GM18511 (cell line): Measurements from ENCODE around the gene HLCS.

Experiments used
- ATAC-seq: cut with Tn5 transposase; IDR thresholded peaks from one replicate; pipeline ENCODE4 v1.9.1; 2021; ENCODE audit warnings: mild to moderate bottlenecking, moderate library complexity; ENCODE audit not compliant: unreplicated experiment

The HLCS gene

DNA sequence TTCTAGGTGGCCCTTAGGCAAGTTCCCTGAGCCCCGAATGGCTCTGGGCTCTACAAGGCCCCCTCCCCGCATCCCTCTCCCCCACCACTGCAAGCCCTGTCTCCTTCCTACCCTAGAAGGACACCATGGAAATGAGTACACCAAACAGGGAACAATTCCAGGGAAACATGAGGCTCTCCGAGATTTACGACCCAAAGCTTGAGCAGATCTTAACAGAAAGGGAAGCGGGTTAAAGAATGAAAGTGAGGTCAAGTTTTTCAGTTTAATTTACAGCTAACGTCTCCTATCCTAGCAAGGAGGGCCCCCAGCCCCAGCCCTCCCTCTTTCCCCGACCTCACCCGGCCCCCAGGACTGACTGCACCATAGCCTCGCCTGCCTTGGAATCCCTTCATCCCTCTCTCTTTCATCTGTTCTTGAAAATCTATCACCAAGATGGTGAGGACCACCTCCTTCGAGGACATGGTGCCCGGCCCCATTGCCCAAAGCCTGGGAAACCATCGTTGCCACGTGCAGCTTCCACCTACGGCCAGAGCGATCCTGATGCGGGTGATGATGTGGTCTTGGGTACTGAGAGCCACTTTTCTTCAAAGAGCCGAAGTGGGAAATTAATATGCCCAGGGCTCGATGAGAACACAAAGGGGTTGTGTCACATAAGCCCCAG lies 237.0 kb downstream of the HLCS start:
- no peak for ATAC-seq

DNA sequence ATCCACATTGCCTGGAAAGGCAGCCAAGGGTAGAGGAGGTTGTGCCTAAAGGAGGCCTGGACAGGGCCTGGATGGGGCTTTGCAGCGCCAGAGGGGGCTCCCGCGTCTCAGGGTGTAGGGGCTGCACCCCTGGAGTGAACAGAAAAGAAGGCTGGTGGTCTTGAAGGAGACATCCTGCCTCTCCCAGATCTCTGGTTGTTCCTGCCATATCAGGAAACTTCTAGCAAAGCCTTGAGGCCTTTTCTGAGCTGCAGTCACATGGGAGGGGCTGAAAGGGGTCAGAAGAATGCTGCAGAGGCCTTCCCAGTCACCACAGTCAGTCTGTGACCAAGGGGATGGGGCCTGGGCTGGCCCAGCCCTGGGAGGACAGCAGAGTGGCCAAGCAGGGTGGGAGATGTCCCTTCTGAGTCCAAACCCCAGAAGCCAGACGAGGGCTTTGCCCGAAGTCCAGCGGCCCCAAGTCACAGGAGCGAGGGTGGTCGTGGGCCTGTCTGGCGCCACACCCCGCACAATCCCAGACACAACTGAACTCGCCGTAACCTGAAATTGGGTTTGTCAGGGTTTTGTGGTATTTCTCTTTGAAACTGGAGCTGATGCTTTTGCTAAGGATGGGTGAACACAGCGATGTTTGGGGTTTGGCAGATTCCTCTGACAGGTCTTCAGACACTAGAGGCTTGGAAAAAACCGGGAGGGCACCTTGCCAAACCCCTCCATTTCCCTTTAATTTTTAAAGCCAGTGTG lies 237.9 kb downstream of the HLCS start:
- no peak for ATAC-seq

DNA sequence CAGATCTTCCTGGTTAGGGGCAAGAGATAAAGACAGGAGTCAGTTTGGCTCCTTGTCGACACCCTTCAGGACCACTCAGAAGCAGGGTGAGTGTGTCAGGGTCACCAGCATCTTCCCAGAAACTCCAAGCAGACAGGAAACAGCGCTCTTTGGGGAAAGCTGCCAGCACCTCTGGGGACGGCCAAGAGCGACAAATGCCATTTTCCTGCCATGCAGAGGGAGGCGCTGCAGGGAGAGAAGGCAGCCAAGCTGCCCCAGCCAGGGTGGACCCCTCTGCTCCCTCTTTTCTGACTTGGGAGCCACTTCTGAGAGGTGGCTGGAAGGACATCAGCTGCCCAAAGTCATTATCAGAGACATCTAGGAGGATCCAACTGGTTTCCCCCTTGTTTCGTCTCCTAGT lies 238.6 kb downstream of the HLCS start:
- no peak for ATAC-seq

DNA sequence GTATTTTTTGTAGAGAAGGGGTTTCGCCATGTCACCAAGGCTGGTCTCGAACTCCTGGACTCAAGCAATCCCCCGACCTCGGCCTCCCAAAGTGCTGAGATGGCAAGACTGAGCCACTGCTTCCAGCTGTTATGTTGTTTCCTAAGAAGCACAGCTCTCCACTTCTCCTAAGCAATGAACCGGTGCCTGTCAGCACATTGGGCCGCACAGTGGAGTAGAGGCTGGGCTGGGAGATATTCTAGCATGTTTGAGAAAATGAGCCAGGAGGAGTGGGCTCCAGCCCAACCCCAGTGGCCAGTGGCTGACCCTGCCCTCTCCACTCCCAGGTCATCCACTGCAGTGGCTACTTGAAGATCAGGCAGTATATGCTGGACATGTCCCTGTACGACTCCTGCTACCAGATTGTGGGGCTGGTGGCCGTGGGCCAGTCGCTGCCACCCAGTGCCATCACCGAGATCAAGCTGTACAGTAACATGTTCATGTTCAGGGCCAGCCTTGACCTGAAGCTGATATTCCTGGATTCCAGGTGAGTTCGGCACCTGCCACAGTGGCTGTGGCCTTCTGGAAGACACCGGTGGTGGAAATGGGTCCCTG lies 240.6 kb downstream of the HLCS start:
- no peak for ATAC-seq

DNA sequence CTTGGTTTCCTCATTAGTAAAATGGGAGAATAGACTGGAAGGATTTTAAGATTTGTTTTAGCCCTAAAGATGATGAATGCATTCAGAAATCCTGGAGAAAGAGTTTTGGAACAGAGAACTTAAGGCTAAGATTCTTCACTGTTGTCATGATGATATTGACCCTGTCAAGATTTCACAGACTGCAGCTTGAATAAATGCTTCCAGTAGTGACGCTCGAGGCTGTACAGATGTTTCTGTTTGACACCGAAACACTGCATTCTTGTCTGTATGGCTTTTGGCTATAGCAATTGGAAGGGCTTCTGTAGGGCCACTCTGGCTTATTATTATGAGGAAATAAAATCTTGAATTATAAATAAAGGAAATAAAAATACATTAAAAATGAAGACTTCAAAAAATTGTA lies 241.8 kb downstream of the HLCS start:
- no peak for ATAC-seq

DNA sequence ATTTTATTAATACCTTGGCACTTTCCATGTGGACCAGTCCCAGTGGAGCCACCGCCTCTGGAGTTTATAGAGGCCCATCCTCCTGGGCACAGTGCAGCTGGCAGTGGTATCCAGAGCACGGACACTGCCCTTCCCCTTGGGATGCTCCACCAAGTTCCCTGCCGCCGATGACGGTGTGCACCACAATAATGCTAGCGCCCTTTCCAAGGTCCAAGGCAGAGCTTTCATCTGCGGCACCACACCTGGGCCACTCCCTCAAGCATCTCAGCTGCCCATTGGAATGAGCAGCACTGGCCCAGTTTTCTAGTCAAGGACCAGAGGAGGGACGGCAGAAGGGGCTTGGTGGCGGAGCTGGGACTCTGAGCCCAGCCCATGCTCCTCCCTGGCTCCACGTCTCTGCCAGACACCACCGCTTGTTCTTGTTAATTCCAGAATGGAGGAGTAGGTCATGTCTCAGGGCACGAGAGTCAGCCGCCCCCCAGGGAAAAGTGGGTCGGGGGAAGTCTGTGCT lies 243.0 kb downstream of the HLCS start:
- no peak for ATAC-seq

DNA sequence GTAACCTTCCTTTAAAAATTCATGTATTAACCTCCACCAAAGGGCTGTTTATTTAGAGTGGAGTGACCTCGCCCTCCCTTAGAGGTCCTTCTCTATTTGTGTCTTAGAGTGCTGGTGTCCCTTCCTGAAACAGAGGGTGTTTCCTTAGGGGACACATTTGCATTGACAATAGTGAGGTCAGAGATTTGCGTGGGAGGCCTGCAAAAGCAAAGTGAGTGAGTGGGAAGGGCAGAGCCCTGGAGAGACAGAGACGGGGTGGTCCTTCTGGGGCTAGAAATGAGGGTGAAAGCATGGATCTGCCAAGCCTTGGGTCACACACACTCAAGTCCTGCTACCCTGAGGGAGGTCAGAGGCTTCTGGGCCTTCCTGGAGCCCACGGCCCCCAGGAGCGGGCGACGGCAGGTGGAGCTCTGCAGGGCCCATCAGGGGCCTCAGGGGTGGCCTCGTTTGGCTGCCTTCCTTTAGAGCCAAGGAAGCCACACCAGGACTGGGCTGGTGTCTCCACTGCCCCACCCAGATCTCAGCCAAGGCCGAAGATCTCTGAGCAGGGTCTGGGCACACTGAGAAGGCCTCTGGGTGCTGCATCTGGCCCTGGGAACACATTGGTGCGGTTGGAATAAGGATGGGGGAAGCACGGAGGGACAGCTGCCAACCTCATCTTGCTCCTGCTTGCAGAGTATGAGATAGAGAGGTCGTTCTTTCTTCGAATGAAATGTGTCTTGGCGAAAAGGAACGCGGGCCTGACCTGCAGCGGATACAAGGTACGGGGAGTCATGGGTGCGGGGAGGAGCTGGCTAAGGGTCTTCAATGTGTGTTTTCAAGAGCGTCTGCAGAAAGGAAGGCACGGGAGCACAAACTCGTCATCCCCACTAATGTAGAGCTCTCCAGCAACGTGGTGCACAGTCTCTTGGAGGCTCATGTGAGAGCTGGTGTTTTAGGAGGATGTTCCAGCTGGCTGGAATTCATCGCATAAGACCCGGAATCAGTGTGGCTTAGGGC lies 243.8 kb downstream of the HLCS start:
- ATAC-seq: no peak

DNA sequence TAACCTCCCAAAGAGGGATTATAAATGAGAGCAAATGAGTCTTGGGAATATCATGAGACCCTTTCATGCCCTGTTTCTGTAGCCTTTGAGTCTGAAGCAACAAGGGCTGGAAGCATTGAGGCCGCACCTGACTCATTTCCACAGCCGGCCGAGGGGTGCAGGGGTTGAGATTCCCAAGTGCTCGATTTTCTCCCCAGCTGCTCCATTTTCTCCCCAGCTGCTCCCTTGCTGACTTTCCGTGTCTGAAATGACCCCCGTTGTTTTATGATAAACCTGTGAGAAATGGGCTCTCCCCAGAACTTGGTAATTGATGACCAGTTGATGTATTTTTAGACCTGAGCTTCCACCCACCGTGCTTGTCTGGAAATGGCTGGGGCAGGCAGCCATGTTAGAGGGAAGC lies 244.7 kb downstream of the HLCS start:
- ATAC-seq: no peak

DNA sequence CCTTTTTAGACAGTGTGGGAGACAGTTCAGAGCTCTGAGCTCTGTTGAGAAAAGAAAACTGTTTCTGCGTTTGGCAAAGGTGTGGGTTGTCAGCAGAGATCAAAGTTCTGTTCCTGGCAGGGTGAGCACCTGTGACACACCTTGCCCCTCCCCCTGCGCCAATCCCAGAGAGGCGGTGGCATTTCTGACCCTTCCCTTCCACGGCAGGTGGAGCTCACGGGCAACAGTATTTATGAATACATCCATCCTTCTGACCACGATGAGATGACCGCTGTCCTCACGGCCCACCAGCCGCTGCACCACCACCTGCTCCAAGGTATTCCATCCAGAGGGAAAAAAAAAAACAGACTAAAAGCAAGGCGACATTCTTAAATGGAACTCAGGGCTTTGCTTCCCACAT lies 246.9 kb downstream of the HLCS start:
- ATAC-seq: no peak

DNA sequence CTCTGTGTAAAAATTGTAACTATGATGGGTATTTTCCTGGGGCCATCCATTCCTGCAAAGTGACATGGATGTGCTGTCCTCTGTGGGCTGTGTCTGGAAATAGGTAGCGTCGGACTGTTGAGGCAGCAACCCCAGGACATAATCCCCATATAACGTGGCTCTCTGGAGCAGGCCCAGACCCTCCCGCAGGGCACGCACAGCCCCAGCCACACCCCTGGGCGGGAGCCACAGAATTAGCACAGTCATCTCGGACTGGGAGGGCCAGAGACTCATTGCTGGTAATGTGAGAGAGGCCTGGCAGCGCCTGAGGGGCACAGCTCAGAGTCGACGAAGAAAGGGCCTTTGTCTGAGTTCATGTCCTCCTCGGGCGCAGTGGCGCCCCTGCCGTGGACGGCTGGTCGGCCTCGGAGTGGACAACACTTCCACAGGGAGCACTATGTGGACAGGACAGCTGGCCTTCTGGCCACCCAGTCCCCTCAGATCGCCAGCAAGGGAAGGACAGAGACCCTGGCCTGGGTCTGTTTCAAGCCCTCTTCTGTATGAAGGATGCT lies 247.4 kb downstream of the HLCS start:
- ATAC-seq: no peak

DNA sequence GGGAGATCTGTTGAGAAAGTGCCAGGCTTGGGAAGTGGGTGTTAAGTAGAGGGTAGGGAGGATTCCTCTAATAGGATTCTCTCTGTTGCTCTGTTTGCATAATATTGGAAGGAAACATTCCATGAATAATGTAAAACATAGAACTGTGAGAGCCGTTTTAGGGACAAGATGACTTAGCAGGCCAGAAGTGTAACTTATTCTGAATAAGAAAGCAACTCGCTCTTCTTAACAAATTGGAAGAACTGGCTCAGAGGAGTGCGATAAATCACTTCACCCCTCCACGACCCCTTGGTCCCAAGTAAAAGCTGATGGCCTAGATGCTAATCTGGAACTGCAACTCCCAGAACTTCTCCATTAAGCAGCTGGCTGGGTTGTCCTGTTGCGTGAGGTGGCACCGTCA lies 248.5 kb downstream of the HLCS start:
- no peak for ATAC-seq

DNA sequence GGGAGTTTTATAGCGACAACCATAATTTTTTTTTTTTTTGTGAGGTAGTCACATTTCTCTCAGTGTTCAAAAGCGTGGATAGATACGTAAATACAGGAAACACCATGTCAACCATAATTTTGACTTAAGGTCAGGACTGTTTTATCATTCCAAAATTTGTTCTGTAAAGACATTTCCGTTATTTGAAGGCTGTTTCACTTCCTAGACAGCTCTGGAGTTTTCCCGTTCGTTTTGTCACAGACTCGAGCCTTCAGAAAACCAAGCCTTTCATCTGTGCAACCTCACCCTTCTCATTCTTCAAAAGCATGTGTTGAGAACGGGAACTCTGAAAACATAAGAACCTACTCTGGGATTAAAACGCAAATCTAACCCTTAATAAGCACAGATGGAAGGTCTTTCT lies 249.6 kb downstream of the HLCS start:
- no peak for ATAC-seq

DNA sequence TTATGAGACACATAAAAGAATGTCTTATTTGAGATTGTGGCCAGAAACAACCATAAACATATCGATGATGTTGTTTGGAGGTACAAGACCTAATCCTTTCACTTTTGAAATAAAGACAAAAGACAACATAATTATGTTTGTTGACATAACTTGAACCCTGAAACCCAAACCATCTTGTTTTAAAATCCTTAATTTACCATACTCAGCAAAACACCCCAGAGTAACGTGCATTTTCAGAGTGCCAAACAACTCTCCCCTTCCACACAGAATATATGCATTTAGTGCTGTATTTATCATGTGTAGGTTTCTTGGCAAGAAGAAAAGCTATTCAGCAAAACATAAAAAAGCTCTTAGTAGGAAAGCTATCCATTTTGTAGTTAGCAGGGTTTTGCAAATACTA lies 250.1 kb downstream of the HLCS start:
- no peak for ATAC-seq

DNA sequence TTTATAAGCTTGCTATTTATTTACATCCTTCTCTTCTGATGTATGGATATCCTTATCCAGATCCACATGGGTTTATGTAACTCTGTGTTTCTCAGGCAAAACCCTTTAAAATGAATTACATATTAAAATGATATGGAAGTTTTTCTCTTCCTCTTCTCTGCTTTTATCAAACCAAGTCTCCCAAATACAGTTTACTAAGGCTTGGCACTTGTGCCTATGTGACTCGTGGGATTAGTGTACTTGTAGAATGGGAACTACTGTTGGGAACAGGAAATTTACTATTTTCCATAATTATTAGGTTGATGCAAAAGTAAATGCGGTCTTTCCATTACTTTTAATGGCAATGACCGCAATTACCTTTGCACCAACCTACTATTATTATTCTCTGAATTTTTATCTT lies 252.7 kb downstream of the HLCS start:
- ATAC-seq: no peak

DNA sequence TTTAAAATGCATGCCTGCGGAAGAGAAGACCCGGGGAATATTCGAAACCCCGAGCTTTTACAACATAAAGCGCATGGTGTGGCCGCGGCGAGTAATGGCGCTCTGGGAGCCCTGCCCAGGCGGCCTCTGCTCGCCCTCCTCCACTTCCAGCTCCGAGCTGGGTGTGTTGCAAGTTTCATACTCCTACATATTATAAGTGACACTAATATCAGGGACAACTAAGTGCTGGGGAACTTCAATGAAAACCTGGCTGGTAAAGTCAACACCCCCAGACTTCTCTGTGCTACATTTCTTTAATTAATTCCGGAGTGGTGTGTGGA lies 255.8 kb downstream of the HLCS start:
- ATAC-seq: no peak

DNA sequence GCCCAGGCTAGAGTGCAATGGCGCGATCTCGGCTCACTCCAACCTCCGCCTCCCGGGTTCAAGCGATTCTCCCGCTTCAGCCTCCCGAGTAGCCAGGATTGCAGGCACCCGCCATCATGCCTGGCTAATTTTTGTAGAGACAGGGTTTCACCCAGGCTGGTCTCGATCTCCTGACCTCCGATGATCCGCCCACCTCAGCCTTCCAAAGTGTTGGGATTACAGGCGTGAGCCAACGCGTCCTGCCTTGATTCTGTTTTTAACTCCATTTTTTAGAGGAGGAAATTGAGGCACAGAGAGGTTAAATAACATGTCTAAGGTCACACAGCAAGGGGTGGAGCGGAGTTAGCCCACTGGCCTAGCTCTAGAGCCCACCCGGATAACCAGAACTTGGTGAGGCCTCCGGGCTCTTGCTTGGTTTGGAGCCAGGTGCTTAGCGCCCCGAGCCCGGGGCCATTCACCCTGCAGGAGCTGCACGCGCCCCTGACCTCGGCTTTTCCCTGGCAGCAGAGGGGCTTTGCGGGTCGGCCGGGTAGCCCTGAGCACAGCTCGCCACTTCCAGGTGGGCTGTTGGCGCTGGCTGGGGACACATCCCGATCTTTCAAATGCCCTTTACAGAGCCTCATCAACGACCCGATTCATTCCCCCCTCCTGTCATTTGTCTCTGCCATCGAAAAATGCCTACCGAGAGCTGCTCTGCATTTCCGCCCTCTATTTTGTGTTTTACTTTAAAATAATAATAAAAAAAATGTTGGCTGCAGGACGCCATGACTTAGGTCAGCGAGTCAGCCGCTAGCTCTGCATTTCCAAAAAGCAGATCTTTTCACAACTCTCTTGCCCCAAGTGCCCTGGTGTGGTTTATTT lies 256.4 kb downstream of the HLCS start:
- ATAC-seq: no peak

DNA sequence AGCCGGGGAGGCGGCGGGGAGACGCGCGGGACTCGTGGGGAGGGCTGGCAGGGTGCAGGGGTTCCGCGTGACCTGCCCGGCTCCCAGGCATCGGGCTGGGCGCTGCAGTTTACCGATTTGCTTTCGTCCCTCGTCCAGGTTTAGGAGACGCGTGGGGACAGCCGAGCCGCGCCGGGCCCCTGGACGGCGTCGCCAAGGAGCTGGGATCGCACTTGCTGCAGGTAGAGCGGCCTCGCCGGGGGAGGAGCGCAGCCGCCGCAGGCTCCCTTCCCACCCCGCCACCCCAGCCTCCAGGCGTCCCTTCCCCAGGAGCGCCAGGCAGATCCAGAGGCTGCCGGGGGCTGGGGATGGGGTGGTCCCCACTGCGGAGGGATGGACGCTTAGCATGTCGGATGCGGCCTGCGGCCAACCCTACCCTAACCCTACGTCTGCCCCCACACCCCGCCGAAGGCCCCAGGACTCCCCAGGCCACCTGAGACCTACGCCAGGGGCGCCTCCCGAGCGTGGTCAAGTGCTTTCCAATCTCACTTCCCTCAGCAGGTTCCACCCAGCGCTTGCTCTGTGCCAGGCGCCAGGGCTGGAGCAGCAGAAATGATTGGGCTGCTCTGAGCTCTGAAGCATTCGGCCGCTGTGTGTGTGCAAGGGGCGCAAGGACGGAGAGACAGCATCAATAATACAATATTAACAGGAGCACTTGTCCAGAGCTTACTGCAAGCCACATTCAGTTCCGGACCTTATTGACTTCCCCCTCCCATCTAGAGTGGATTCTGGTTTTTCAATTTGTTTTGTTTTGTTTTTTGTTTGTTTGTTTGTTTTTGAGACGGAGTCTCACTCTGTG lies 257.2 kb downstream of the HLCS start:
- ATAC-seq: no peak

DNA sequence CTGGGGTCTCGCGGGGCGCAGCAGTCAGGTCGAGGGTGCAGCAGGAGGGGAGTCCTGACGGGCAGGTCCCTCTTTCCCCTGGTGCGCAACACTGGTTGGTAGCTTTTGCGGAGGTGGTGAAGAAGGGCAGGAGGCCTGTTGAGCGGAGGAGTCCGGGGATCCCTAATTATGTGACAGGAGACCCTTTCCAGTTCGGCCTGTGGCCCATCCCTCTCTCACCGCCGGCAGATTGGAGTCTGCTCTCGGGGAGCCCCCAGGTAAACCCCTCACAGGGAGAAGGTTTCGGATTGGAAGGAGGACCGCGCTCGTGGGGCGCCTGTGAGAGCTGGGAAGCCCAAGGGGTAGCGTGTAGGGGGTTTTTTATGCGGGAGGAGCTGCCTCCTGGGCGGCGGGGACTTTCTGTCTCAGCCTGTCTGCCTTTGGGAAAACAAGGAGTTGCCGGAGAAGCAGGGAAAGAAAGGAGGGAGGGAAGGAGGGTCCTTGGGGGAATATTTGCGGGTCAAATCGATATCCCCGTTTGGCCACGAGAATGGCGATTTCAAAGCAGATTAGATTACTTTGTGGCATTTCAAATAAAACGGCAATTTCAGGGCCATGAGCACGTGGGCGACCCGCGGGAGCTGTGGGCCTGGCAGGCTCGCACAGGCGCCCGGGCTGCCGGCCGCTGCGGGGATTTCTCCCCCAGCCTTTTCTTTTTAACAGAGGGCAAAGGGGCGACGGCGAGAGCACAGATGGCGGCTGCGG lies 258.0 kb downstream of the HLCS start:
- no peak for ATAC-seq
